Astrocyte of the cerebellum (primary cell): Measurements from ENCODE around the gene KRT14.

ENCODE experiments used
- DNase-seq: peaks from one replicate; pipeline ENCODE4 v3.0.0-alpha.2; 2011; ENCODE audit warnings: low read depth
- H3K4me3 ChIP-seq: 2 replicates; pipeline ENCODE4 v1.5.1; 2011; ENCODE audit warnings: mild to moderate bottlenecking, low read depth, low read length, moderate library complexity
- CTCF ChIP-seq: IDR thresholded peaks from 2 replicates; pipeline ENCODE4 v1.5.1; 2012; ENCODE audit warnings: low read length, low read depth, moderate library complexity, mild to moderate bottlenecking; ENCODE audit errors: missing control alignments
- in situ Hi-C: cut with HindIII; loops from 2 replicates; pipeline ENCODE4 v1.10.0; 2017; ENCODE audit warnings: low sequenced_read_pairs

The KRT14 gene

GRCh38 chr17:41586863-41587495, at the start of gene KRT14:
Gene KRT14, minus strand, starts transcription at chr17:41586895. Its CDS starts 61 bp downstream, at chr17:41586834.
- H3K4me3 ChIP-seq, result no peak within 1 kb of the TSS
- no peak for TF ChIP-seq CTCF
- DNase-seq, result no peak
- in situ Hi-C loops, result no loop called here

GRCh38 chr17:41635121-41636097, 48.7 kb upstream of the KRT14 start:
- in situ Hi-C loops, result loop anchor here (5.0 kb wide), 1 partner anchor 83 kb away; no protein-coding TSS in a partner anchor
- TF ChIP-seq CTCF, result no peak
- H3K4me3 ChIP-seq, result no peak overlapping the region
- DNase-seq, result no peak

- H3K4me3 ChIP-seq, result no peak overlapping the region
- in situ Hi-C loops, result loop anchor here (5.0 kb wide), 1 partner anchor 82 kb away; no protein-coding TSS in a partner anchor
- no peak for DNase-seq
- TF ChIP-seq CTCF, result no peak
Measured at GRCh38 chr17:41634639-41635038, 47.9 kb upstream of the KRT14 start.

- no peak for DNase-seq
- in situ Hi-C loops, result no loop called here
- no peak for TF ChIP-seq CTCF
- no peak overlapping the region for H3K4me3 ChIP-seq
Measured at GRCh38 chr17:41633556-41634199, 47.0 kb upstream of the KRT14 start.

- no peak for DNase-seq
- in situ Hi-C loops, result no loop called here
- no peak for TF ChIP-seq CTCF
- no peak overlapping the region for H3K4me3 ChIP-seq
Measured at GRCh38 chr17:41632482-41633105, 45.9 kb upstream of the KRT14 start.

- TF ChIP-seq CTCF, result no peak
- DNase-seq, result no peak
- in situ Hi-C loops, result no loop called here
- no peak overlapping the region for H3K4me3 ChIP-seq
Measured at GRCh38 chr17:41631898-41632285, 45.2 kb upstream of the KRT14 start.
